Stimulated activated CD4-positive, alpha-beta T cell treated with anti-CD3 and anti-CD28 coated beads, Interleukin-12 subunit alpha, Interleukin-12 subunit beta, amount 100 ng/mL, for 48 hours (primary cell): ENCODE results near the gene COQ6.
"Not testable (repeated sequence)": the region's sequence is repeated elsewhere in the genome, so short reads cannot be mapped to it uniquely, and the experiment has no call there.

Source experiments
- DNase-seq, 3 donors: peaks; one replicate each; pipeline ENCODE4 v3.0.0-alpha.2; 2020; ENCODE audit warnings: low read depth in 2 of 3, low spot score in 1 of 3

Gene COQ6

GRCh38 chr14:73949752-73950734, at the start of gene COQ6, which contains the start of gene FAM161B:
TSS of gene COQ6 (plus strand) at chr14:73950302. CDS start at chr14:73950333, 31 bp downstream.
TSS of gene FAM161B (minus strand) at chr14:73950094. CDS start at chr14:73950026, 68 bp downstream.
- DNase-seq: peak; percentile 81 to 90 (median 88)

- no peak for DNase-seq
These were observed 47.1 kb upstream of the COQ6 start for GRCh38 chr14:73903028-73903427.

GRCh38 chr14:73909681-73910080, 40.4 kb upstream of the COQ6 start:
- DNase-seq: no peak

GRCh38 chr14:73913256-73913655, 36.8 kb upstream of the COQ6 start:
- DNase-seq: no peak

GRCh38 chr14:73916324-73916723, 33.8 kb upstream of the COQ6 start:
- no peak for DNase-seq

- not testable (repeated sequence) for DNase-seq
These were observed 30.6 kb upstream of the COQ6 start for GRCh38 chr14:73919457-73919856.

- DNase-seq: no peak
These were observed 25.8 kb upstream of the COQ6 start for GRCh38 chr14:73924337-73924736.

GRCh38 chr14:73935666-73936065, 14.4 kb upstream of the COQ6 start:
- DNase-seq: no peak

GRCh38 chr14:73936548-73936947, 13.6 kb upstream of the COQ6 start:
- no peak for DNase-seq

GRCh38 chr14:73937012-73937411, 13.1 kb upstream of the COQ6 start:
- no peak for DNase-seq

GRCh38 chr14:73942180-73942579, 7.9 kb upstream of the COQ6 start:
- no peak for DNase-seq

GRCh38 chr14:73943083-73943482, 7.0 kb upstream of the COQ6 start:
- no peak for DNase-seq

GRCh38 chr14:73944432-73945158, 5.5 kb upstream of the COQ6 start:
- DNase-seq: no peak

- DNase-seq: no peak
These were observed 4.9 kb upstream of the COQ6 start for GRCh38 chr14:73945159-73945670.

- no peak for DNase-seq
These were observed 3.6 kb downstream of the COQ6 start for GRCh38 chr14:73953731-73954130.

- DNase-seq: no peak
These were observed 5.6 kb downstream of the COQ6 start for GRCh38 chr14:73955674-73956073.

- DNase-seq: no peak
These were observed 8.5 kb downstream of the COQ6 start for GRCh38 chr14:73958591-73958990.

GRCh38 chr14:73961192-73961591, 11.1 kb downstream of the COQ6 start:
- DNase-seq: no peak

GRCh38 chr14:73965216-73965615, 15.1 kb downstream of the COQ6 start:
- DNase-seq: no peak

GRCh38 chr14:73968885-73969284, 18.8 kb downstream of the COQ6 start:
- DNase-seq: no peak

GRCh38 chr14:73973497-73973896, 23.4 kb downstream of the COQ6 start:
- no peak for DNase-seq

GRCh38 chr14:73976125-73976524, 26.0 kb downstream of the COQ6 start:
- DNase-seq: no peak
